Panc1 (cell line): ENCODE measurements around the gene LMO1. TPM values are rescaled to one million over a fixed set of nuclear protein-coding genes. Genes with fewer than 3 reads are reported as not detected.

Experiments
- ATAC-seq: fragments of 200-7000 bp; cut with Tn5 transposase; 2 replicates; pipeline ENCODE4 v1.9.1; 2020; ENCODE audit warnings: mild to moderate bottlenecking, moderate library complexity
- BruUV-seq: library from RNA; stranded (reverse); fragments of 400-500 nt; replicated peaks from 2 replicates; lab custom pipeline; 2021; lab: Mats Ljungman, UMichigan
- CTCF ChIA-PET: fragments of 300-600 bp; sonication (Branson Sonifier 250); formaldehyde crosslinking; loops from one replicate; lab custom pipeline; 2022; ENCODE audit warnings: antibody characterized with exemption; lab: Charles Lee
- POLR2A ChIA-PET: fragments of 300-600 bp; sonication (Branson Sonifier 250); formaldehyde crosslinking; loops from one replicate; lab custom pipeline; 2022; ENCODE audit warnings: antibody characterized with exemption; lab: Charles Lee
- DNase-seq: peaks from one replicate; pipeline ENCODE4 v3.0.0-alpha.2; 2010; ENCODE audit warnings: low read depth, low spot score
- H3K27ac ChIP-seq: 2 replicates; pipeline ENCODE4 v1.5.1; 2011; ENCODE audit warnings: mild to moderate bottlenecking, low read length, inconsistent platforms
- H3K27me3 ChIP-seq: fragments of 200-500 bp; sonication (Bioruptor generic); 2 replicates; pipeline ENCODE4 v1.6.0; 2014; ENCODE audit warnings: low read length, inconsistent platforms; ENCODE audit not compliant: control insufficient read depth, insufficient read depth
- H3K36me3 ChIP-seq: fragments of 200-500 bp; sonication (Bioruptor generic); 2 replicates; pipeline ENCODE4 v1.5.1; 2014; ENCODE audit warnings: inconsistent platforms, mild to moderate bottlenecking, low read length, moderate library complexity; ENCODE audit not compliant: control insufficient read depth, insufficient read depth
- H3K4me1 ChIP-seq: 2 replicates; pipeline ENCODE4 v1.5.1; 2011; ENCODE audit warnings: inconsistent platforms, mild to moderate bottlenecking, low read length, moderate library complexity; ENCODE audit not compliant: control insufficient read depth, insufficient read depth
- H3K4me3 ChIP-seq, 2 experiments: 2 replicates each; pipeline ENCODE4 v1.5.1; 2011 to 2012; ENCODE audit warnings: low read depth in 2 of 2, low read length in 2 of 2, mild to moderate bottlenecking in 2 of 2, inconsistent platforms in 1 of 2, moderate library complexity in 1 of 2
- H3K9me3 ChIP-seq: fragments of 200-500 bp; sonication (Bioruptor generic); 2 replicates; pipeline ENCODE4 v1.5.1; 2014; ENCODE audit warnings: low read depth, mild to moderate bottlenecking, inconsistent platforms, low read length, moderate library complexity; ENCODE audit not compliant: control insufficient read depth, insufficient read depth
- POLR2AphosphoS5 ChIP-seq: IDR thresholded peaks from 2 replicates; pipeline ENCODE4 v1.6.1; 2012; ENCODE audit warnings: mild to moderate bottlenecking, low read depth, low read length, moderate library complexity
- SIN3A ChIP-seq: IDR thresholded peaks from 2 replicates; pipeline ENCODE4 v1.6.1; 2012; ENCODE audit warnings: low read depth, mild to moderate bottlenecking, low read length, moderate library complexity, borderline replicate concordance; ENCODE audit not compliant: insufficient read depth
- TCF7L2 ChIP-seq: IDR thresholded peaks from 2 replicates; pipeline ENCODE4 v1.6.1; 2011; ENCODE audit warnings: mild to moderate bottlenecking, low read depth, low read length, inconsistent platforms
- in situ Hi-C: cut with HindIII; loops from 2 replicates; pipeline ENCODE4 v1.10.0; 2016; ENCODE audit warnings: low sequenced_read_pairs, low pct_unique_long_range_greater_than_20kb
- intact Hi-C: fragments of 100-400 bp; cut with micrococcal nuclease; formaldehyde crosslinking; loops from one replicate; pipeline ENCODE4 v1.10.0; 2022; ENCODE audit not compliant: unreplicated experiment
- total RNA-seq: library from RNA; stranded (reverse); gene quantifications from one replicate; pipeline ENCODE4 v1.2.1, GENCODE V29; 2021; ENCODE audit not compliant: unreplicated experiment
- TF ChIP-seq, protein P1 (sequence below): fragments of 450-650 bp; IDR thresholded peaks from 2 replicates; pipeline ENCODE4 v1.5.1; 2017; ENCODE audit warnings: mild to moderate bottlenecking
- TF ChIP-seq, protein P2 (sequence below), 2 experiments: IDR thresholded peaks; 2 replicates each; pipeline ENCODE4 v1.6.1; 2011 to 2012; ENCODE audit warnings: low read depth in 2 of 2, control low read depth in 1 of 2, low read length in 1 of 2, mild to moderate bottlenecking in 1 of 2, moderate library complexity in 1 of 2; ENCODE audit not compliant: insufficient read depth in 1 of 2

LMO1 gene
- total RNA-seq, 1 experiment from 2014 or later, result not detected

DNA sequence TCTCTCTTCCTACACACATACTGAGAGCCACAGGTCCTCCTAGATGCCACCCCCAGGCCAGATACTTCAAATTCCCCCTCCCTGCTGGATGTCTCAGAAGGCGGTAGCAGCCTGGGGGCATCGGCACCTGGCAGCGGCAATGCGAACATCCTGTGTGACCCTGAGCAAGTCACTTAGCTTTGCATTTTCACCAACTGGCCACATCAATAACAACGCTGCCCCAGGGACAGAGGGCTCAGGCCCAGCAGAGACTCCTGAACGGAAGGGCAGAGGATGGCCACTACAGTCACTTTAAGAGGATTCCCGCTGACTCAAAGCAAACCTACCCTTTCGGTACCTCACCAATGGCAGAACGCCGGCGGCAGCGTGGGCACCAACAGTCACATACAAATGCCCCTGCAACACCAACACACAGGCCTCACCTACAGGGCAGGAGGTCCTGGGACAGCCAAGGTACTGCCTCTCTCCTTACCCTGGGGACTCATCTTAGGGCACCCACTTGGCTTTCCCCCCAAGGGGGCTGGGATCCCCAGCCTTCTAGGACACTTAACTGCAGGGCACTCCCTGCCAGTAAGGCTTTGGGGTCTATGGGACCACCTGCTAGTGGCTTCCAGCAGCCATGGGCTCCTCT is 1.6 kb downstream of the LMO1 start:
- POLR2A ChIA-PET, result no interaction called here
- in situ Hi-C loops, result no loop called here
- H3K4me1 ChIP-seq, result peaks cover 9% of the 10 kb centered on the region

DNA sequence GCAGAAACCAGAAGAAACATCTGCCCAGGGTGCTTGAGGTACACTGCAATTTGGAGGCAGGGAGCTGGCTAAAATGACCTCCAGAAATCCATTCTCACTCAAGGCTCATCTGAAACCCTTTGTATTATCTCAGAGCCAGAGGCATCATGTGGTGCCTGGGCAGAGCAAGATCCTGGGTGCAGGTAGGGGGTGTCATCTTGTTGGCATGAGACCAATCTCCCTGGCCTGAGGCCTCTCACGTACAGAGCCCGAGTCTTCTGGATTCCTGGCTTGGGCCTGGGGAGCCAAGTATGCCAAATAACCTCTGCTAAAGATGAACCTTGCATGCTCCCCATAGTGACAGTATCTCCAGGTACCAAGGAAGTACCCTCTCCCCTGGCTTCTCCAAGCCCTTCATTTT is 2.4 kb downstream of the LMO1 start:
- H3K4me3 ChIP-seq, result no peak overlapping the region
- TF ChIP-seq TCF7L2 (no peak), POLR2AphosphoS5 (no peak), SIN3A (no peak)
- TF ChIP-seq, protein P1, sequence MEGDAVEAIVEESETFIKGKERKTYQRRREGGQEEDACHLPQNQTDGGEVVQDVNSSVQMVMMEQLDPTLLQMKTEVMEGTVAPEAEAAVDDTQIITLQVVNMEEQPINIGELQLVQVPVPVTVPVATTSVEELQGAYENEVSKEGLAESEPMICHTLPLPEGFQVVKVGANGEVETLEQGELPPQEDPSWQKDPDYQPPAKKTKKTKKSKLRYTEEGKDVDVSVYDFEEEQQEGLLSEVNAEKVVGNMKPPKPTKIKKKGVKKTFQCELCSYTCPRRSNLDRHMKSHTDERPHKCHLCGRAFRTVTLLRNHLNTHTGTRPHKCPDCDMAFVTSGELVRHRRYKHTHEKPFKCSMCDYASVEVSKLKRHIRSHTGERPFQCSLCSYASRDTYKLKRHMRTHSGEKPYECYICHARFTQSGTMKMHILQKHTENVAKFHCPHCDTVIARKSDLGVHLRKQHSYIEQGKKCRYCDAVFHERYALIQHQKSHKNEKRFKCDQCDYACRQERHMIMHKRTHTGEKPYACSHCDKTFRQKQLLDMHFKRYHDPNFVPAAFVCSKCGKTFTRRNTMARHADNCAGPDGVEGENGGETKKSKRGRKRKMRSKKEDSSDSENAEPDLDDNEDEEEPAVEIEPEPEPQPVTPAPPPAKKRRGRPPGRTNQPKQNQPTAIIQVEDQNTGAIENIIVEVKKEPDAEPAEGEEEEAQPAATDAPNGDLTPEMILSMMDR, result no peak
- TF ChIP-seq, protein P2, sequence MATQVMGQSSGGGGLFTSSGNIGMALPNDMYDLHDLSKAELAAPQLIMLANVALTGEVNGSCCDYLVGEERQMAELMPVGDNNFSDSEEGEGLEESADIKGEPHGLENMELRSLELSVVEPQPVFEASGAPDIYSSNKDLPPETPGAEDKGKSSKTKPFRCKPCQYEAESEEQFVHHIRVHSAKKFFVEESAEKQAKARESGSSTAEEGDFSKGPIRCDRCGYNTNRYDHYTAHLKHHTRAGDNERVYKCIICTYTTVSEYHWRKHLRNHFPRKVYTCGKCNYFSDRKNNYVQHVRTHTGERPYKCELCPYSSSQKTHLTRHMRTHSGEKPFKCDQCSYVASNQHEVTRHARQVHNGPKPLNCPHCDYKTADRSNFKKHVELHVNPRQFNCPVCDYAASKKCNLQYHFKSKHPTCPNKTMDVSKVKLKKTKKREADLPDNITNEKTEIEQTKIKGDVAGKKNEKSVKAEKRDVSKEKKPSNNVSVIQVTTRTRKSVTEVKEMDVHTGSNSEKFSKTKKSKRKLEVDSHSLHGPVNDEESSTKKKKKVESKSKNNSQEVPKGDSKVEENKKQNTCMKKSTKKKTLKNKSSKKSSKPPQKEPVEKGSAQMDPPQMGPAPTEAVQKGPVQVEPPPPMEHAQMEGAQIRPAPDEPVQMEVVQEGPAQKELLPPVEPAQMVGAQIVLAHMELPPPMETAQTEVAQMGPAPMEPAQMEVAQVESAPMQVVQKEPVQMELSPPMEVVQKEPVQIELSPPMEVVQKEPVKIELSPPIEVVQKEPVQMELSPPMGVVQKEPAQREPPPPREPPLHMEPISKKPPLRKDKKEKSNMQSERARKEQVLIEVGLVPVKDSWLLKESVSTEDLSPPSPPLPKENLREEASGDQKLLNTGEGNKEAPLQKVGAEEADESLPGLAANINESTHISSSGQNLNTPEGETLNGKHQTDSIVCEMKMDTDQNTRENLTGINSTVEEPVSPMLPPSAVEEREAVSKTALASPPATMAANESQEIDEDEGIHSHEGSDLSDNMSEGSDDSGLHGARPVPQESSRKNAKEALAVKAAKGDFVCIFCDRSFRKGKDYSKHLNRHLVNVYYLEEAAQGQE (IDR thresholded peaks at IDR 0.05; ENCODE audit: insufficient read depth in 1 of 2, low read depth in 2 of 2, low read length in 1 of 2), result no peak
- no peaks in the 10 kb centered on the region for H3K9me3 ChIP-seq
- H3K27ac ChIP-seq, result no peak overlapping the region
- in situ Hi-C loops, result no loop called here
- POLR2A ChIA-PET, result no interaction called here
- H3K36me3 ChIP-seq, result no peaks in the 10 kb centered on the region
- DNase-seq, result no peak
- H3K4me1 ChIP-seq, result peaks cover 9% of the 10 kb centered on the region
- intact Hi-C loops, result loop anchor here (10.0 kb wide), 1 partner anchor 256 kb away; no protein-coding TSS in a partner anchor
- CTCF ChIA-PET, result no interaction called here
- no peak for ATAC-seq
- H3K27me3 ChIP-seq, result peaks cover 25% of the 10 kb centered on the region
- no TSS peak for BruUV-seq

More for the DNA sequence above, 1.6 kb downstream of the LMO1 start:
- DNase-seq, result no peak
- Histone ChIP-seq H3K9me3 (no peaks in the 10 kb centered on the region), H3K36me3 (no peaks in the 10 kb centered on the region), H3K27me3 (peaks cover 25% of the 10 kb centered on the region), H3K4me3 (peak overlapping the region; percentile 28 to 49; a peak in 3 of 4 replicates), H3K27ac (no peak overlapping the region)
- CTCF ChIA-PET, result no interaction called here
- intact Hi-C loops, result loop anchor here (10.0 kb wide), 1 partner anchor 257 kb away; no protein-coding TSS in a partner anchor
- ATAC-seq, result no peak
- TF ChIP-seq, protein P2 (IDR thresholded peaks at IDR 0.05; ENCODE audit: insufficient read depth in 1 of 2, low read depth in 2 of 2, low read length in 1 of 2), result no peak
- TF ChIP-seq SIN3A (no peak), TCF7L2 (no peak), POLR2AphosphoS5 (no peak)
- TF ChIP-seq, protein P1, result no peak
- no TSS peak for BruUV-seq
